Fibroblast of the aortic adventitia (primary cell): ENCODE data around the gene CAND1. TPM values are rescaled to one million over a fixed set of nuclear protein-coding genes. Genes with fewer than 3 reads are reported as not detected.
A peak's percentile ranks its signal among the peaks of the same experiment; 100 is the strongest.

Experiments
- DNase-seq: peaks from one replicate; pipeline ENCODE4 v3.0.0-alpha.2; 2010; ENCODE audit warnings: low read depth
- H3K4me3 ChIP-seq: 2 replicates; pipeline ENCODE4 v1.5.1; 2011; ENCODE audit warnings: low read depth, mild to moderate bottlenecking, control low read depth, low read length, moderate library complexity
- total RNA-seq: library from RNA; depleted of rRNA; stranded (reverse); fragments of >200 nt; gene quantifications from 2 replicates; pipeline ENCODE4 v1.2.3, GENCODE V29; 2012; ENCODE audit warnings: low replicate concordance
- TF ChIP-seq, protein P1 (sequence below): IDR thresholded peaks from 2 replicates; pipeline ENCODE4 v1.5.1; 2011; ENCODE audit warnings: mild to moderate bottlenecking, low read length, control low read depth, inconsistent platforms; ENCODE audit not compliant: insufficient read depth

The CAND1 gene
- total RNA-seq, result 119 and 238 TPM in 2 replicates

DNA sequence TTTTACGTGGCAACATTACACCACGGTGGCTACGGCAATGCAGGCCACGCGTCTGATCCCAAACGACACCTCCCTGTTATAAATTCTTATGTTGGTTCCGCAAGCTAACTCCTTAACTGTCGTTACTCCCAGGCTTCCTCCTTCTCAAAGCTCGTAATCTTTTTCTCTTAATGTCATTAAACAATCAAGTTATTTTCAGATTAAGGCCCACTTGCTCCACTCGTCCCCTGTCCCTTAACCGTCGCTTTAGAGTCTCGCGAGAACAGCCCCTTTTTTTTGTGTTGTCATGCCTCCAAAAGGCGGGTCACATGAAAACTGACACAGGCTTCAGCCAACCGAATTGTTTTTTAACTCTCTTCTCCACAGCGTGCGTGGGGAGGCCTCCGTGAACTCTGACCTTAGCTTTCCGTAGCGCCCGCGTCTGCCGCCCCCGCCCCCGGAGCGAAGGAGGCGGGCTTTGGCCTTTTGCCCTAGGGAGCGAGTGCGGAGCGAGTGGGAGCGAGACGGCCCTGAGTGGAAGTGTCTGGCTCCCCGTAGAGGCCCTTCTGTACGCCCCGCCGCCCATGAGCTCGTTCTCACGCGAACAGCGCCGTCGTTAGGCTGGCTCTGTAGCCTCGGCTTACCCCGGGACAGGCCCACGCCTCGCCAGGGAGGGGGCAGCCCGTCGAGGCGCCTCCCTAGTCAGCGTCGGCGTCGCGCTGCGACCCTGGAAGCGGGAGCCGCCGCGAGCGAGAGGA, at the start of gene CAND1:
Gene CAND1 (plus strand): TSS at position 463 of the 737 bp plus-strand sequence. CDS start 360 bp downstream, outside the sequence.
- DNase-seq, result peak; percentile 100
- TF ChIP-seq, protein P1, sequence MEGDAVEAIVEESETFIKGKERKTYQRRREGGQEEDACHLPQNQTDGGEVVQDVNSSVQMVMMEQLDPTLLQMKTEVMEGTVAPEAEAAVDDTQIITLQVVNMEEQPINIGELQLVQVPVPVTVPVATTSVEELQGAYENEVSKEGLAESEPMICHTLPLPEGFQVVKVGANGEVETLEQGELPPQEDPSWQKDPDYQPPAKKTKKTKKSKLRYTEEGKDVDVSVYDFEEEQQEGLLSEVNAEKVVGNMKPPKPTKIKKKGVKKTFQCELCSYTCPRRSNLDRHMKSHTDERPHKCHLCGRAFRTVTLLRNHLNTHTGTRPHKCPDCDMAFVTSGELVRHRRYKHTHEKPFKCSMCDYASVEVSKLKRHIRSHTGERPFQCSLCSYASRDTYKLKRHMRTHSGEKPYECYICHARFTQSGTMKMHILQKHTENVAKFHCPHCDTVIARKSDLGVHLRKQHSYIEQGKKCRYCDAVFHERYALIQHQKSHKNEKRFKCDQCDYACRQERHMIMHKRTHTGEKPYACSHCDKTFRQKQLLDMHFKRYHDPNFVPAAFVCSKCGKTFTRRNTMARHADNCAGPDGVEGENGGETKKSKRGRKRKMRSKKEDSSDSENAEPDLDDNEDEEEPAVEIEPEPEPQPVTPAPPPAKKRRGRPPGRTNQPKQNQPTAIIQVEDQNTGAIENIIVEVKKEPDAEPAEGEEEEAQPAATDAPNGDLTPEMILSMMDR, result no peak
- peak within 1 kb of the TSS; percentile 89 for H3K4me3 ChIP-seq

DNA sequence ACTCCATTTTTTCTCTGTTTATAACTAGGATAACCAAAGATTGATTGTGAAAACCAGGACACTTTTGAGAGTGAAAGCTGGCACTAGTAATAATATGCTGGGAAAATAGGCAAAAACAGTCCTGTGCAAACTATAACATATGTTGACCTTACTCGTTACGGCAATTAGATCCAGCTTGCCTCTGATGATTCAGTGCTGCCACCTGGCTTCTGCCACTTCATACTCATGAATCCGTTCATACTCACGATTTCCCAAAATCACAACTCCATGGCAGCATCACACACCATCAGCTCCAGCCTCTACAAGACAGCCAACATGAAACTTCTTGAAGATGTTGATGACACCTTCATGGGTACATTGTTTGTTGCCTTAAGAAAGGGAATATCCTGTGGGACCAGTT, 49.1 kb upstream of the CAND1 start:
- DNase-seq, result no peak
- TF ChIP-seq, protein P1, result no peak
- no peak overlapping the region for H3K4me3 ChIP-seq

DNA sequence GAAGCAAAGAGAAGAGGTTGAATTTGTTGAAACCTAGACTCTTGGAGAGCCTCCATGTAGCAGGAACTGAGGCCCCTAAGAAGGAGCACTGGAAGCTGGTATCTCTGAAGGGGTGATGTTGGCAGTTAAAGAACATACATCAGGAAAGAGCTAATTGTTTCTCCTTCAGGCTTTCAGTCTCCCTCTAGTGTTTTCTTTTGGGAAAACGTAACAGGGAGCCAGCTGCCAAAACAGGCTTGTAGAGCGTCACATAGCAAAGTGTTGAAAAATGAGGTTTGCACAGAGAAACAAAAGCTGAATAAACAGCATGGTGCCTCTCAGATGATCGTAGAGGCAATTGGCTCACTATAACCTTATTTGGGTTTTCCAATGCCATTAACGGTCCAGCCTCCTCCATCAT, 46.9 kb upstream of the CAND1 start:
- DNase-seq, result peak; percentile 7
- no peak overlapping the region for H3K4me3 ChIP-seq
- TF ChIP-seq, protein P1, result peak; percentile 29

GRCh38 chr12:67223225-67223624, 45.9 kb upstream of the CAND1 start:
- TF ChIP-seq, protein P1, result no peak
- DNase-seq, result no peak

DNA sequence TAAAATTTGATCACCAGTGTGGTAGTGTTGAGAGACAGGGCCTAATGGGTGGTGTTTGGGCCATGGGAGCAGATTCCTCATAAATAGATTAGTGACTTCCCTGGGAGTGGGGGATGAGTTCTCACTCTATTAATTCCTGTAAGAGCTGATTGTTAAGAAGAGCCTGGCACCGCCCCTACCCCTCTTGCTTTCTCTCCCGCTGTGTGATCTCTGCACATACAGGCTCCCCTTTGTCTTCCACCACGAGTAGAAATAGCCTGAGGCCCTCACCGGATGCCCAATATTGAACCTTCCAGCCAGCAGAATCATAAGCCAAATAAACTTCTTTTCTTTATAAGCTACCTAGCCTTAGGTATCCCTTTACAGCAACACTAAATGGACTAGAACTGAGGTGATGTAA, 31.9 kb upstream of the CAND1 start:
- no peak for DNase-seq
- no peak overlapping the region for H3K4me3 ChIP-seq
- TF ChIP-seq, protein P1, result no peak

More at GRCh38 chr12:67223225-67223624, 45.9 kb upstream of the CAND1 start:
- no peak overlapping the region for H3K4me3 ChIP-seq

DNA sequence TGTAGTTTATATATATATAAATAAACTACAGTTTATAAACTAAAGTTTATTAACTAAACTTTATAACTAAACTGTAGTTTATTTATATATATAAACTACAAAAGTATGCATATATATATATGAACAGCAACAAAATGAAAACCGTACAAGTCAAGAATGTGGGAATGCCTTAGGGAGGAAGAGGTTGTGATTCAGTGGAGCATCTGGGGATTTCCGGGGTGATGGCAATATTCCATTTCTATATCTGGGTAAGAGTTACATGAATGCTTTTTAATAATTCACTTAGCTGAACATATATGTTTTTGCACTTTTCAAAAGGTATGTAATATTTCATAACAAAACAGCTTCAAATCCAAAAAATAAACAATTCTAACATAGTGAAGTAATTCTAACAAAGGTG, 30.1 kb upstream of the CAND1 start:
- TF ChIP-seq, protein P1, result no peak
- DNase-seq, result peak; percentile 3
- H3K4me3 ChIP-seq, result no peak overlapping the region
